H1 (cell line): Measurements from ENCODE around the gene HCK. TPM values are rescaled to one million over a fixed set of nuclear protein-coding genes. Genes with fewer than 3 reads are reported as not detected.

Source experiments
- CTCF ChIA-PET: fragments of 300-600 bp; sonication (Branson Sonifier 250); formaldehyde crosslinking; loops from one replicate; lab custom pipeline; 2021; ENCODE audit not compliant: partially characterized antibody; lab: Charles Lee
- POLR2A ChIA-PET: fragments of 300-600 bp; sonication (Branson Sonifier 250); formaldehyde crosslinking; loops from one replicate; lab custom pipeline; 2021; ENCODE audit warnings: inconsistent platforms; ENCODE audit not compliant: partially characterized antibody; lab: Charles Lee
- DNase-seq, 2 experiments: peaks; one replicate each; pipeline versions ENCODE4 v3.0.0 to v3.0.0-alpha.2; 2010 to 2022; ENCODE audit warnings: low spot score in 2 of 2, low read depth in 1 of 2, mixed read lengths in 1 of 2
- FAIRE-seq: peaks from 2 replicates; lab custom pipeline; 2011; peaks lifted over from hg19 to GRCh38; lab: Jason Lieb, UNC
- H2AFZ ChIP-seq: 2 replicates; pipeline ENCODE4 v1.8.1; 2012; ENCODE audit warnings: low read length, inconsistent platforms
- H2AK5ac ChIP-seq: 2 replicates; pipeline ENCODE4 v1.6.1; 2013; ENCODE audit warnings: low read depth, low read length
- H2BK120ac ChIP-seq: replicated peaks from 2 replicates; pipeline ENCODE3; 2013; ENCODE audit warnings: low read depth, low read length, inconsistent platforms
- H2BK12ac ChIP-seq: 2 replicates; pipeline ENCODE4 v1.6.1; 2013; ENCODE audit warnings: low read depth, low read length
- H2BK15ac ChIP-seq: 2 replicates; pipeline ENCODE4 v1.6.1; 2013; ENCODE audit warnings: low read length
- H2BK20ac ChIP-seq: 2 replicates; pipeline ENCODE4 v1.6.1; 2013; ENCODE audit warnings: low read length
- H2BK5ac ChIP-seq: 2 replicates; pipeline ENCODE4 v1.6.1; 2013; ENCODE audit warnings: low read depth, low read length
- H3K14ac ChIP-seq: 2 replicates; pipeline ENCODE4 v1.6.1; 2013; ENCODE audit warnings: inconsistent platforms; ENCODE audit not compliant: insufficient read length
- H3K18ac ChIP-seq: 2 replicates; pipeline ENCODE4 v1.6.1; 2013; ENCODE audit warnings: low read length; ENCODE audit errors: extremely low read depth
- H3K23ac ChIP-seq: 2 replicates; pipeline ENCODE4 v1.6.1; 2013; ENCODE audit warnings: inconsistent platforms; ENCODE audit not compliant: insufficient read length
- H3K23me2 ChIP-seq: 2 replicates; pipeline ENCODE4 v1.6.1; 2013; ENCODE audit warnings: low read depth, low read length
- H3K27ac ChIP-seq: 2 replicates; pipeline ENCODE4 v1.6.1; 2011; ENCODE audit warnings: low read depth, low read length, inconsistent platforms
- H3K27me3 ChIP-seq, 4 experiments: replicated peaks in 1 of 4; 1 replicate in 1 of 4; 2 replicates in 3 of 4; pipeline versions ENCODE4 v1.6.1 to v1.8.1; 2011 to 2013; ENCODE audit warnings: low read length in 3 of 4, mild to moderate bottlenecking in 3 of 4, inconsistent platforms in 2 of 4, mixed read lengths in 2 of 4, moderate library complexity in 1 of 4; ENCODE audit not compliant: control insufficient read depth in 3 of 4, insufficient read depth in 3 of 4; ENCODE audit errors: extremely low read depth in 1 of 4
- H3K36me3 ChIP-seq, 4 experiments: 2 replicates each; pipeline versions ENCODE4 v1.6.1 to v1.8.1; 2011 to 2013; ENCODE audit warnings: mild to moderate bottlenecking in 4 of 4, low read length in 3 of 4, moderate library complexity in 2 of 4, control low read depth in 1 of 4, inconsistent platforms in 1 of 4; ENCODE audit not compliant: insufficient read depth in 4 of 4, control insufficient read depth in 2 of 4
- H3K4ac ChIP-seq: replicated peaks from 2 replicates; pipeline ENCODE3; 2013; ENCODE audit warnings: low read length, low read depth, mixed read lengths, inconsistent platforms; ENCODE audit not compliant: insufficient read length
- H3K4me1 ChIP-seq, 4 experiments: replicated peaks in 1 of 4; 1 replicate in 1 of 4; 2 replicates in 3 of 4; pipeline versions ENCODE4 v1.6.1 to v1.8.1; 2011 to 2013; ENCODE audit warnings: low read length in 3 of 4, inconsistent platforms in 2 of 4, mixed read lengths in 1 of 4; ENCODE audit not compliant: insufficient read depth in 4 of 4, control insufficient read depth in 3 of 4
- H3K4me2 ChIP-seq, 2 experiments: 2 replicates each; pipeline versions ENCODE4 v1.6.1 to v1.8.1; 2011 to 2013; ENCODE audit warnings: low read depth in 2 of 2, low read length in 2 of 2, control low read depth in 1 of 2, inconsistent platforms in 1 of 2, mild to moderate bottlenecking in 1 of 2; ENCODE audit not compliant: insufficient read depth in 1 of 2
- H3K4me3 ChIP-seq, 4 experiments: fragments of 200-600, 300-600 bp in 1 of 4; sonication (generic), shearing (Covaris generic), sonication (Bioruptor Twin) in 1 of 4; 2 replicates each; pipeline versions ENCODE4 v1.5.1 to v1.8.1; 2011 to 2016; ENCODE audit warnings: low read length in 4 of 4, low read depth in 3 of 4, control low read depth in 2 of 4, inconsistent platforms in 2 of 4, mild to moderate bottlenecking in 2 of 4, mixed read lengths in 1 of 4, moderate library complexity in 1 of 4; ENCODE audit not compliant: insufficient read depth in 2 of 4; ENCODE audit errors: extremely low read depth in 1 of 4
- H3K56ac ChIP-seq: replicated peaks from 2 replicates; pipeline ENCODE3; 2013; ENCODE audit warnings: low read depth, mild to moderate bottlenecking, mixed read lengths, low read length, inconsistent platforms; ENCODE audit not compliant: insufficient read length
- H3K79me1 ChIP-seq: 2 replicates; pipeline ENCODE4 v1.6.1; 2013; ENCODE audit warnings: low read depth, low read length, control low read depth
- H3K79me2 ChIP-seq, 2 experiments: 2 replicates each; pipeline versions ENCODE4 v1.6.1 to v1.8.1; 2012 to 2013; ENCODE audit warnings: low read length in 2 of 2, mild to moderate bottlenecking in 2 of 2, inconsistent platforms in 1 of 2; ENCODE audit not compliant: insufficient read depth in 2 of 2, control insufficient read depth in 1 of 2
- H3K9ac ChIP-seq, 4 experiments: replicated peaks in 1 of 4; 1 replicate in 1 of 4; 2 replicates in 3 of 4; pipeline versions ENCODE4 v1.6.1 to v1.8.1; 2011 to 2013; ENCODE audit warnings: low read depth in 3 of 4, low read length in 3 of 4, control low read depth in 2 of 4, mild to moderate bottlenecking in 2 of 4, moderate library complexity in 2 of 4, inconsistent platforms in 1 of 4; ENCODE audit errors: extremely low read depth in 1 of 4
- H3K9me3 ChIP-seq, 2 experiments: 2 replicates each; pipeline versions ENCODE4 v1.6.1 to v1.8.1; 2012 to 2013; ENCODE audit warnings: mild to moderate bottlenecking in 2 of 2, moderate library complexity in 2 of 2, control low read depth in 1 of 2, inconsistent platforms in 1 of 2, low read depth in 1 of 2, low read length in 1 of 2, mixed read lengths in 1 of 2; ENCODE audit not compliant: insufficient read depth in 2 of 2
- H4K20me1 ChIP-seq, 2 experiments: replicated peaks in 1 of 2; 2 replicates each; pipeline versions ENCODE3 to v1.8.1; 2011 to 2013; ENCODE audit warnings: inconsistent platforms in 2 of 2, low read length in 2 of 2, mild to moderate bottlenecking in 1 of 2; ENCODE audit not compliant: insufficient read depth in 2 of 2, control insufficient read depth in 1 of 2
- H4K5ac ChIP-seq: 2 replicates; pipeline ENCODE4 v1.6.1; 2013; ENCODE audit warnings: low read length, low read depth, mixed read lengths, inconsistent platforms; ENCODE audit not compliant: insufficient read length
- H4K8ac ChIP-seq: 2 replicates; pipeline ENCODE4 v1.8.0; 2013; ENCODE audit warnings: mild to moderate bottlenecking, moderate library complexity, low read length, inconsistent platforms; ENCODE audit not compliant: insufficient read depth; ENCODE audit errors: extremely low read depth
- H4K91ac ChIP-seq: replicated peaks from 2 replicates; pipeline ENCODE3; 2013; ENCODE audit warnings: low read length, mixed read lengths, inconsistent platforms; ENCODE audit not compliant: insufficient read length
- JUND ChIP-seq: IDR thresholded peaks from 2 replicates; pipeline ENCODE4 v1.6.1; 2011; ENCODE audit warnings: mild to moderate bottlenecking, improper control_type of control experiment, low read length
- SRF ChIP-seq: IDR thresholded peaks from 2 replicates; pipeline ENCODE4 v1.6.1; 2011; ENCODE audit warnings: mild to moderate bottlenecking, low read depth, low read length, moderate library complexity
- WGBS, 2 experiments: shearing (Covaris generic) in 1 of 2; methylation state at CpG; one replicate each; pipeline versions ENCODE4 v1.1.6 to v1.1.7; 2013 to 2015; ENCODE audit warnings: low lambda C conversion rate in 2 of 2, mixed read lengths in 2 of 2, inconsistent platforms in 1 of 2, low coverage in 1 of 2, missing lambda C conversion rate in 1 of 2; ENCODE audit not compliant: insufficient replicate concordance in 2 of 2, insufficient coverage in 1 of 2, insufficient read length in 1 of 2; ENCODE audit errors: extremely low coverage in 1 of 2, missing lambda C conversion rate in 1 of 2; 5-methylcytosine and 5-hydroxymethylcytosine counted together
- polyA plus RNA-seq, 7 experiments: library from polyadenylated mRNA; depleted of rRNA in 3 of 7; stranded (reverse) in 5 of 7; unstranded in 2 of 7; fragments of >200 nt in 5 of 7; fragments of 200-250 nt in 2 of 7; gene quantifications; 1 replicate in 5 of 7; 2 replicates in 1 of 7; 4 replicates in 1 of 7; pipeline versions ENCODE4 v1.2.1 to v1.2.3, GENCODE V29; 2011 to 2013; ENCODE audit warnings: missing spikeins in 2 of 7, mixed read lengths in 2 of 7
- total RNA-seq: library from RNA; stranded (reverse); fragmentation: NEBNext Ultra II Directional; extraction: Animal tissue kit (Norgen Biotek cat#: 25700); gene quantifications from 2 replicates; pipeline ENCODE4 v1.2.1, GENCODE V29; 2021

The HCK gene
- total and polyA plus RNA-seq, 2 of the 8 experiments (the other 6 are each of a cell fraction or from before 2014, with no cell fraction given) = 0.37 to 4.3 TPM

DNA sequence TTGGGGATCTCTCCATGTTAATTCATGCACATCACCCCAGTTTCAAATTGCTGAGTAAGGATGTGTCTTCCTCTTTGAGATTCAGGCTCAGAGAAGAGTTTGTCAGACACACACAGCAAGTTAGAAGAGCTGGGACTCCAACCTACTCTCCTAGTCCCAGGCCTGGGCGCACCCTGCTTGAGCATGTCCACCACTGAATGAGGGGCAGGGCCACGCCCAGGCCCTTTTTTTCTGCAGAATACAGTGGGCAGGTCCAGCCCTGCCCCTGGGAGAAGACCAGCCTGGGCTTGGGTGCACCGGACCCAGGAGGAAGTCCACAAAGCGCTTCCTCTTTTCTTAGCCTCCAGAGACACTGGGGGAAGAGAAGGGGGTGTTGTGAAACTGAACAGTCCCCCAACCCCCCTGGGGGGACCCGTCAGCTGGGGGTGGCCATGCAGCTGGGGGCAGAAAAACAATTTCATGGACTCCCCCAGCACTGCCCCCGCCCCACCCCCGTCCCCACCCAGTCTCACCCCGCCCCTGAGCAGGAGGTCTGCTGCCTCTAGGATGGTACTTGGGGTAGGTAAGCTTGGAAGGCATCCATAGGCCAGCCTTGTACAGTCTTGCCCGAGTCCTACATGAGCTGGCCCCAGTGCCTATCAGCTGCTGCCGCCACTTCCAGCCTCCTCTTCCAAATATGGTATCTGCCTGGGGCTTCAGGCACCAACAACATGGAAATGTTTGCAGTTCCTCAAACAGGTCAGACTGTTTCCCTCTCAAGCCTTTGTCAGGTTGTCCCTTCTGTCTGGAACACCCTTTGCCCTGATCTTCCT lies 11.7 kb upstream of the HCK start:
- no peak overlapping the region for H3K14ac ChIP-seq
- H3K23me2 ChIP-seq = peaks cover 2% of the 10 kb centered on the region; the same call in 1 of the 2 replicates
- H3K27ac ChIP-seq = no peak overlapping the region
- H3K4me2 ChIP-seq = no peak overlapping the region
- no peak overlapping the region; the same call in 1 of the 2 replicates for H2BK5ac ChIP-seq
- H2BK15ac ChIP-seq = no peak overlapping the region
- no peak overlapping the region for H3K23ac ChIP-seq
- no peaks in the 10 kb centered on the region for H3K79me1 ChIP-seq
- POLR2A ChIA-PET = interaction anchor here (0.6 to 1.5 kb wide), 3 partner anchors 12 to 317 kb away, joined by 3 read pairs; partner anchors contain the start of gene HCK
- H3K4me1 ChIP-seq = peaks cover 0 to 8% (median 1%) of the 10 kb centered on the region in 4 experiments; a peak in 5 of 7 replicates
- H3K9ac ChIP-seq = no peak overlapping the region
- H4K5ac ChIP-seq = no peak overlapping the region
- 77% methylated on average over 9 of the region's 10 CpGs; no CpG with 5 or more reads in 1 of the 2 experiments for WGBS, 2 experiments
- TF ChIP-seq SRF = peak; percentile 61
- no peak for TF ChIP-seq JUND
- no peaks in the 10 kb centered on the region for H3K9me3 ChIP-seq
- H2AK5ac ChIP-seq = no peak overlapping the region
- no peak for DNase-seq
- H2BK12ac ChIP-seq = peak overlapping the region; percentile 60; the same call in 1 of the 2 replicates
- H2BK120ac ChIP-seq = no peak overlapping the region
- CTCF ChIA-PET = interaction anchor here (0.6 to 4.4 kb wide), 4 partner anchors 10 to 181 kb away, joined by 3 to 48 read pairs (median 4); no protein-coding TSS in a partner anchor
- H4K91ac ChIP-seq = no peak overlapping the region
- H2AFZ ChIP-seq = no peak overlapping the region
- no peak overlapping the region for H3K56ac ChIP-seq
- H4K8ac ChIP-seq = no peak overlapping the region
- FAIRE-seq = no peak
- H2BK20ac ChIP-seq = no peak overlapping the region
- H3K27me3 ChIP-seq = no peaks in the 10 kb centered on the region; a peak in 1 of 7 replicates
- H3K36me3 ChIP-seq = no peaks in the 10 kb centered on the region
- H3K79me2 ChIP-seq = no peaks in the 10 kb centered on the region
- no peak overlapping the region for H3K4ac ChIP-seq
- H4K20me1 ChIP-seq = no peaks in the 10 kb centered on the region
- no peak overlapping the region for H3K18ac ChIP-seq
- H3K4me3 ChIP-seq = no peak overlapping the region
